SK-N-SH (cell line): Measurements from ENCODE around the gene KIF13A. TPM values are rescaled to one million over a fixed set of nuclear protein-coding genes. Genes with fewer than 3 reads are reported as not detected.

ENCODE experiments used
- CTCF ChIA-PET: fragments of 300-600, 350-600 bp; formaldehyde crosslinking; extraction: SDS; loops from one replicate; lab custom pipeline; 2021; lab: Yijun Ruan, JAX
- POLR2A ChIA-PET: fragments of 350-600 bp; sonication (Branson Sonifier 250); formaldehyde crosslinking; extraction: SDS; loops from one replicate; lab custom pipeline; 2020; ENCODE audit warnings: antibody characterized with exemption, inconsistent platforms; lab: Yijun Ruan, JAX
- DNase-seq: peaks from one replicate; pipeline ENCODE4 v3.0.0; 2012
- H2AFZ ChIP-seq: fragments of 200-600 bp; sonication (generic); 2 replicates; pipeline ENCODE4 v1.8.1; 2016; ENCODE audit warnings: antibody characterized with exemption, mild to moderate bottlenecking, low read depth
- H3F3A ChIP-seq: fragments of 200-600 bp; sonication (generic); replicated peaks from 2 replicates; pipeline ENCODE3; 2016; ENCODE audit warnings: antibody characterized with exemption, mild to moderate bottlenecking; ENCODE audit not compliant: insufficient read depth
- H3K27ac ChIP-seq, 2 experiments: fragments of 200-500 bp in 1 of 2; fragments of 200-600 bp in 1 of 2; sonication (Bioruptor generic) in 1 of 2; sonication (generic), shearing (Covaris generic) in 1 of 2; 2 replicates each; pipeline versions ENCODE4 v1.5.1 to v1.6.1; 2014 to 2016; ENCODE audit warnings: low read depth in 2 of 2, inconsistent platforms in 1 of 2, low read length in 1 of 2, mild to moderate bottlenecking in 1 of 2, mixed read lengths in 1 of 2
- H3K27me3 ChIP-seq: fragments of 200-600 bp; sonication (generic), shearing (Covaris generic); 2 replicates; pipeline ENCODE4 v1.6.1; 2016; ENCODE audit warnings: mixed run types; ENCODE audit not compliant: insufficient read depth
- H3K36me3 ChIP-seq, 2 experiments: fragments of 200-500 bp in 1 of 2; fragments of 200-600 bp in 1 of 2; sonication (Bioruptor generic) in 1 of 2; sonication (generic) in 1 of 2; replicated peaks in 1 of 2; 2 replicates each; pipeline versions ENCODE3 to v1.5.1; 2014 to 2016; ENCODE audit warnings: low read length in 1 of 2, mild to moderate bottlenecking in 1 of 2; ENCODE audit not compliant: insufficient read depth in 2 of 2, control insufficient read depth in 1 of 2
- H3K4me1 ChIP-seq, 2 experiments: fragments of 200-500 bp in 1 of 2; fragments of 200-600 bp in 1 of 2; sonication (Bioruptor generic) in 1 of 2; sonication (generic), shearing (Covaris generic) in 1 of 2; 2 replicates each; pipeline versions ENCODE4 v1.5.1 to v1.6.1; 2014 to 2016; ENCODE audit warnings: low read depth in 1 of 2, low read length in 1 of 2, mixed run types in 1 of 2; ENCODE audit not compliant: insufficient read depth in 2 of 2, control insufficient read depth in 1 of 2
- H3K4me2 ChIP-seq: fragments of 200-600 bp; sonication (generic), shearing (Covaris generic); 2 replicates; pipeline ENCODE4 v1.6.1; 2017; ENCODE audit warnings: mixed run types
- H3K4me3 ChIP-seq, 2 experiments: fragments of 200-500 bp in 1 of 2; fragments of 200-600 bp in 1 of 2; sonication (Bioruptor generic) in 1 of 2; sonication (generic), shearing (Covaris generic) in 1 of 2; 2 replicates each; pipeline versions ENCODE4 v1.5.1 to v1.8.1; 2014 to 2016; ENCODE audit warnings: low read depth in 2 of 2, inconsistent platforms in 1 of 2, low read length in 1 of 2, mild to moderate bottlenecking in 1 of 2, mixed read lengths in 1 of 2, moderate library complexity in 1 of 2
- H3K79me2 ChIP-seq: fragments of 200-600 bp; sonication (generic); 2 replicates; pipeline ENCODE4 v1.8.1; 2017; ENCODE audit warnings: mild to moderate bottlenecking; ENCODE audit not compliant: insufficient read depth
- H3K9ac ChIP-seq: fragments of 200-600 bp; sonication (generic); 2 replicates; pipeline ENCODE4 v1.6.1; 2017; ENCODE audit warnings: mixed run types
- H3K9me2 ChIP-seq: fragments of 200-600 bp; sonication (generic); 2 replicates; pipeline ENCODE4 v1.6.1; 2017; ENCODE audit warnings: mixed run types
- H3K9me3 ChIP-seq: fragments of 200-600 bp; sonication (generic); 2 replicates; pipeline ENCODE4 v1.6.1; 2017; ENCODE audit warnings: mixed run types, mild to moderate bottlenecking, moderate library complexity
- H4K20me1 ChIP-seq: fragments of 200-600 bp; sonication (generic); 2 replicates; pipeline ENCODE4 v1.6.1; 2017; ENCODE audit warnings: mild to moderate bottlenecking, mixed run types; ENCODE audit not compliant: insufficient read depth
- CHD2 ChIP-seq: fragments of 150-350 bp; IDR thresholded peaks from 2 replicates; pipeline ENCODE4 v1.6.1; 2018; ENCODE audit warnings: low read length; ENCODE audit not compliant: partially characterized antibody
- ELF1 ChIP-seq: IDR thresholded peaks from 2 replicates; pipeline ENCODE4 v1.4.0; 2012
- EP300 ChIP-seq, 2 experiments: IDR thresholded peaks; 2 replicates each; pipeline versions ENCODE4 v1.4.0 to v1.6.1; 2012; ENCODE audit warnings: borderline replicate concordance in 1 of 2, low read depth in 1 of 2, low read length in 1 of 2
- MAX ChIP-seq: IDR thresholded peaks from 2 replicates; pipeline ENCODE4 v1.4.0; 2012; ENCODE audit warnings: low read depth
- NFIC ChIP-seq: IDR thresholded peaks from 2 replicates; pipeline ENCODE4 v1.4.0; 2012; ENCODE audit warnings: borderline replicate concordance
- RXRA ChIP-seq: IDR thresholded peaks from 2 replicates; pipeline ENCODE4 v1.4.0; 2012; ENCODE audit warnings: low read depth, mild to moderate bottlenecking, borderline replicate concordance
- TAF1 ChIP-seq: IDR thresholded peaks from 2 replicates; pipeline ENCODE4 v1.6.1; 2012; ENCODE audit warnings: low read depth, mild to moderate bottlenecking, low read length, moderate library complexity, borderline replicate concordance
- YY1 ChIP-seq: IDR thresholded peaks from 2 replicates; pipeline ENCODE4 v1.4.0; 2012; ENCODE audit warnings: low read depth, mild to moderate bottlenecking
- WGBS: methylation state at CpG from one replicate; pipeline ENCODE4 v1.1.6; 2017; ENCODE audit warnings: low lambda C conversion rate; 5-methylcytosine and 5-hydroxymethylcytosine counted together
- polyA plus RNA-seq, 3 experiments: library from polyadenylated mRNA; depleted of rRNA; stranded (reverse); fragments of >200 nt; gene quantifications; 2 replicates each; pipeline ENCODE4 v1.2.3, GENCODE V29; 2012
- TF ChIP-seq, protein P1 (sequence below): IDR thresholded peaks from 2 replicates; pipeline ENCODE4 v1.6.1; 2012; ENCODE audit warnings: mild to moderate bottlenecking, low read depth, low read length, moderate library complexity
- TF ChIP-seq, protein P2 (sequence below): fragments of 150-350 bp; IDR thresholded peaks from 2 replicates; pipeline ENCODE4 v1.6.1; 2017; ENCODE audit warnings: antibody characterized with exemption, low read length, low read depth, borderline replicate concordance

KIF13A gene
- polyA plus RNA-seq, 1 of the 3 experiments (the other 2 are of a cell fraction): 18.2 TPM

- H3K4me1 ChIP-seq: peaks cover 0 to 10% of the 10 kb centered on the region in 2 experiments; a peak in 1 of 4 replicates
- H3K4me3 ChIP-seq: no peak overlapping the region
- 97% methylated on average over 3 of the region's 3 CpGs for WGBS
- peaks cover 19% of the 10 kb centered on the region for H3F3A ChIP-seq
- no peak for DNase-seq
- H3K9me2 ChIP-seq: no peaks in the 10 kb centered on the region
- H3K27ac ChIP-seq: no peak overlapping the region
- H3K9me3 ChIP-seq: no peaks in the 10 kb centered on the region
- no peaks in the 10 kb centered on the region for H3K27me3 ChIP-seq
- no peaks in the 10 kb centered on the region; the same call in 1 of the 2 replicates for H4K20me1 ChIP-seq
- POLR2A ChIA-PET: no interaction called here
- TF ChIP-seq, protein P1, sequence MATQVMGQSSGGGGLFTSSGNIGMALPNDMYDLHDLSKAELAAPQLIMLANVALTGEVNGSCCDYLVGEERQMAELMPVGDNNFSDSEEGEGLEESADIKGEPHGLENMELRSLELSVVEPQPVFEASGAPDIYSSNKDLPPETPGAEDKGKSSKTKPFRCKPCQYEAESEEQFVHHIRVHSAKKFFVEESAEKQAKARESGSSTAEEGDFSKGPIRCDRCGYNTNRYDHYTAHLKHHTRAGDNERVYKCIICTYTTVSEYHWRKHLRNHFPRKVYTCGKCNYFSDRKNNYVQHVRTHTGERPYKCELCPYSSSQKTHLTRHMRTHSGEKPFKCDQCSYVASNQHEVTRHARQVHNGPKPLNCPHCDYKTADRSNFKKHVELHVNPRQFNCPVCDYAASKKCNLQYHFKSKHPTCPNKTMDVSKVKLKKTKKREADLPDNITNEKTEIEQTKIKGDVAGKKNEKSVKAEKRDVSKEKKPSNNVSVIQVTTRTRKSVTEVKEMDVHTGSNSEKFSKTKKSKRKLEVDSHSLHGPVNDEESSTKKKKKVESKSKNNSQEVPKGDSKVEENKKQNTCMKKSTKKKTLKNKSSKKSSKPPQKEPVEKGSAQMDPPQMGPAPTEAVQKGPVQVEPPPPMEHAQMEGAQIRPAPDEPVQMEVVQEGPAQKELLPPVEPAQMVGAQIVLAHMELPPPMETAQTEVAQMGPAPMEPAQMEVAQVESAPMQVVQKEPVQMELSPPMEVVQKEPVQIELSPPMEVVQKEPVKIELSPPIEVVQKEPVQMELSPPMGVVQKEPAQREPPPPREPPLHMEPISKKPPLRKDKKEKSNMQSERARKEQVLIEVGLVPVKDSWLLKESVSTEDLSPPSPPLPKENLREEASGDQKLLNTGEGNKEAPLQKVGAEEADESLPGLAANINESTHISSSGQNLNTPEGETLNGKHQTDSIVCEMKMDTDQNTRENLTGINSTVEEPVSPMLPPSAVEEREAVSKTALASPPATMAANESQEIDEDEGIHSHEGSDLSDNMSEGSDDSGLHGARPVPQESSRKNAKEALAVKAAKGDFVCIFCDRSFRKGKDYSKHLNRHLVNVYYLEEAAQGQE: no peak
- TF ChIP-seq EP300 (IDR thresholded peaks at IDR 0.05; ENCODE audit: borderline replicate concordance in 1 of 2, low read depth in 1 of 2, low read length in 1 of 2): no peak
- TF ChIP-seq, protein P2, sequence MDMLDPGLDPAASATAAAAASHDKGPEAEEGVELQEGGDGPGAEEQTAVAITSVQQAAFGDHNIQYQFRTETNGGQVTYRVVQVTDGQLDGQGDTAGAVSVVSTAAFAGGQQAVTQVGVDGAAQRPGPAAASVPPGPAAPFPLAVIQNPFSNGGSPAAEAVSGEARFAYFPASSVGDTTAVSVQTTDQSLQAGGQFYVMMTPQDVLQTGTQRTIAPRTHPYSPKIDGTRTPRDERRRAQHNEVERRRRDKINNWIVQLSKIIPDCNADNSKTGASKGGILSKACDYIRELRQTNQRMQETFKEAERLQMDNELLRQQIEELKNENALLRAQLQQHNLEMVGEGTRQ: no peak
- no peak for TF ChIP-seq ELF1
- no peak for TF ChIP-seq TAF1
- no peak for TF ChIP-seq RXRA
- TF ChIP-seq MAX: no peak
- TF ChIP-seq CHD2: no peak
- TF ChIP-seq YY1: no peak
- peaks cover 0 to 5% of the 10 kb centered on the region in 2 experiments for H3K36me3 ChIP-seq
- no peak overlapping the region for H2AFZ ChIP-seq
- H3K4me2 ChIP-seq: no peak overlapping the region
- CTCF ChIA-PET: interaction anchor here (0.6 to 0.7 kb wide), 2 partner anchors 16 to 131 kb away, joined by 4 read pairs; partner anchors contain the start of gene KIF13A
- no peak overlapping the region for H3K9ac ChIP-seq
- 0 out of 2 replicates have a peak, but pooled peaks cover 2% of the 10 kb centered on the region for H3K79me2 ChIP-seq
These were observed 131.1 kb downstream of the KIF13A start for GRCh38 chr6:17856306-17856705.

- H3K9me3 ChIP-seq: no peaks in the 10 kb centered on the region
- no peaks in the 10 kb centered on the region; the same call in 1 of the 2 replicates for H4K20me1 ChIP-seq
- no peak overlapping the region for H3K4me2 ChIP-seq
- H3K9me2 ChIP-seq: no peaks in the 10 kb centered on the region
- no peak for DNase-seq
- H3K27ac ChIP-seq: no peak overlapping the region
- peaks cover 25% of the 10 kb centered on the region for H3F3A ChIP-seq
- no peak overlapping the region for H3K9ac ChIP-seq
- TF ChIP-seq MAX: no peak
- TF ChIP-seq CHD2: no peak
- no peak for TF ChIP-seq NFIC
- TF ChIP-seq, all 33 proteins: peak for 0
- ChIA-PET CTCF (no interaction called here), POLR2A (no interaction called here)
- 93% methylated on average over 2 of the region's 2 CpGs for WGBS
- Histone ChIP-seq H2AFZ (no peak overlapping the region), H3K4me3 (no peak overlapping the region), H3K36me3 (peaks cover under 1 to 5% of the 10 kb centered on the region in 2 experiments), H3K4me1 (peaks cover 0 to 16% of the 10 kb centered on the region in 2 experiments; a peak in 1 of 4 replicates), H3K79me2 (no peaks in the 10 kb centered on the region), H3K27me3 (no peaks in the 10 kb centered on the region)
These were observed 132.1 kb downstream of the KIF13A start for GRCh38 chr6:17855381-17855780.
